ENCODE data around the gene IQCF6. TPM values are rescaled to one million over a fixed set of nuclear protein-coding genes. Genes with fewer than 3 reads are reported as not detected.

IQCF6 gene
- total and polyA plus RNA-seq, 2 experiments from 2014 or later, result not detected

GRCh38 chr3:51817375-51817774, 38.3 kb upstream of the IQCF6 start:
- Mint-ChIP-seq H3K4me3 (no peak overlapping the region), H3K27ac (no peak overlapping the region)
- H3K4me3 ChIP-seq, result no peak overlapping the region

More at GRCh38 chr3:51817375-51817774, 38.3 kb upstream of the IQCF6 start:
- no peaks in the 10 kb centered on the region for H3K27me3 ChIP-seq (ENCODE audit: insufficient read depth)
- H3K9me3 Mint-ChIP-seq, result peaks cover 5% of the 10 kb centered on the region; the same call in 2 of the 3 replicates
- H4K20me1 ChIP-seq (replicated peaks; ENCODE audit: insufficient read depth), result no peaks in the 10 kb centered on the region
- ATAC-seq (no peak), DNase-seq (ENCODE audit: low spot score) (no peak)
- H2AFZ ChIP-seq, result no peak overlapping the region
- H3K27ac ChIP-seq (ENCODE audit: low read depth), result no peak overlapping the region
- no peaks in the 10 kb centered on the region; the same call in 1 of the 2 replicates for H3K9me2 ChIP-seq (ENCODE audit: insufficient read depth)
- H3K4me1 Mint-ChIP-seq, result 0 out of 3 replicates have a peak, but pooled peaks cover 4% of the 10 kb centered on the region
- H3K36me3 ChIP-seq (ENCODE audit: insufficient read depth), result no peaks in the 10 kb centered on the region; the same call in 1 of the 2 replicates
- peaks cover 11% of the 10 kb centered on the region for H3K27me3 Mint-ChIP-seq (ENCODE audit: insufficient read depth, low read depth, poor library complexity)
- H3K4me1 ChIP-seq (ENCODE audit: insufficient read depth), result no peaks in the 10 kb centered on the region
- peaks cover 3% of the 10 kb centered on the region; the same call in 1 of the 3 replicates for H3K36me3 Mint-ChIP-seq (ENCODE audit: low read depth)
- TF ChIP-seq POLR2AphosphoS5 (IDR thresholded peaks at IDR 0.05; ENCODE audit: low read depth) (no peak), JUNB (IDR thresholded peaks at IDR 0.05; ENCODE audit: unreplicated experiment) (no peak), ZNF114 (CRISPR knock-in tag; IDR thresholded peaks at IDR 0.05) (no peak), STAT1 (IDR thresholded peaks at IDR 0.05; ENCODE audit: unreplicated experiment) (no peak), NANOG (IDR thresholded peaks at IDR 0.05; ENCODE audit: borderline replicate concordance) (no peak), CREB1 (CRISPR knock-in tag; IDR thresholded peaks at IDR 0.05; ENCODE audit: low read depth) (no peak), REST (IDR thresholded peaks at IDR 0.05; ENCODE audit: unreplicated experiment) (no peak), CTCF (conservative IDR thresholded peaks at IDR 0.05; ENCODE audit: low read depth in 2 of 2) (no peak), EZH2 (IDR thresholded peaks at IDR 0.05; ENCODE audit: low read depth, unreplicated experiment) (no peak), ZNF331 (CRISPR knock-in tag; IDR thresholded peaks at IDR 0.05; ENCODE audit: low read depth) (no peak), EZH2phosphoT487 (IDR thresholded peaks at IDR 0.05; ENCODE audit: unreplicated experiment) (no peak), ETS1 (IDR thresholded peaks at IDR 0.05) (no peak), ZNF462 (CRISPR knock-in tag; IDR thresholded peaks at IDR 0.05) (no peak)
- no peaks in the 10 kb centered on the region for H3K79me2 ChIP-seq (replicated peaks; ENCODE audit: insufficient read depth)
- no peaks in the 10 kb centered on the region; the same call in 1 of the 2 replicates for H3F3A ChIP-seq (replicated peaks; ENCODE audit: low read depth)
- no peak overlapping the region for H3K4me2 ChIP-seq
